GM19023 (cell line): Measurements from ENCODE around the gene NRM.

ENCODE experiments used
- ATAC-seq: cut with Tn5 transposase; IDR thresholded peaks from one replicate; pipeline ENCODE4 v1.9.1; 2021; ENCODE audit warnings: mild to moderate bottlenecking, moderate library complexity; ENCODE audit not compliant: unreplicated experiment

The NRM gene

GRCh38 chr6:30689985-30690384 is 799 bp downstream of the NRM start:
- ATAC-seq: no peak

GRCh38 chr6:30689022-30689865 is 1.5 kb downstream of the NRM start:
- no peak for ATAC-seq

GRCh38 chr6:30688569-30688968 is 2.2 kb downstream of the NRM start:
- no peak for ATAC-seq

- no peak for ATAC-seq
These were observed 2.9 kb downstream of the NRM start for GRCh38 chr6:30687659-30688431.

GRCh38 chr6:30686908-30687658 is 3.7 kb downstream of the NRM start:
- ATAC-seq: peak; percentile 52

GRCh38 chr6:30686009-30686907 is 4.5 kb downstream of the NRM start, which contains the start of gene PPP1R18:
Gene PPP1R18, minus strand, starts transcription at chr6:30686645. Its CDS starts 627 bp downstream, at chr6:30686018.
- ATAC-seq: peak; percentile 14

- ATAC-seq: no peak
These were observed 5.4 kb downstream of the NRM start for GRCh38 chr6:30685157-30686008.

GRCh38 chr6:30684386-30685156 is 6.2 kb downstream of the NRM start:
- ATAC-seq: no peak

- no peak for ATAC-seq
These were observed 6.8 kb downstream of the NRM start for GRCh38 chr6:30683980-30684338.

GRCh38 chr6:30683183-30683979 is 7.4 kb downstream of the NRM start:
- no peak for ATAC-seq

GRCh38 chr6:30682143-30683117 is 8.4 kb downstream of the NRM start:
- peak; percentile 38 for ATAC-seq

- ATAC-seq: no peak
These were observed 9.0 kb downstream of the NRM start for GRCh38 chr6:30681766-30682142.

- no peak for ATAC-seq
These were observed 10.8 kb downstream of the NRM start for GRCh38 chr6:30679765-30680535.

- ATAC-seq: no peak
These were observed 11.6 kb downstream of the NRM start for GRCh38 chr6:30678964-30679726.

- ATAC-seq: no peak
These were observed 14.0 kb downstream of the NRM start for GRCh38 chr6:30676660-30677285.
